MM.1S (cell line): ENCODE results near the gene ZNF763.
"Not testable (repeated sequence)": the region's sequence is repeated elsewhere in the genome, so short reads cannot be mapped to it uniquely, and the experiment has no call there.

Source experiments
- DNase-seq: peaks from one replicate; pipeline ENCODE4 v3.0.0-alpha.2; 2015
- H2AFZ ChIP-seq: fragments of 300-600 bp; sonication (generic); 2 replicates; pipeline ENCODE4 v1.6.0; 2016; ENCODE audit warnings: antibody characterized with exemption, low read length
- H3F3A ChIP-seq: fragments of 300-600 bp; sonication (generic); 2 replicates; pipeline ENCODE4 v1.6.1; 2016; ENCODE audit warnings: mild to moderate bottlenecking, antibody characterized with exemption, low read length, moderate library complexity, mixed read lengths; ENCODE audit not compliant: insufficient read depth
- H3K27ac ChIP-seq: fragments of 300-600 bp; sonication (generic); 2 replicates; pipeline ENCODE4 v1.5.1; 2016; ENCODE audit warnings: mild to moderate bottlenecking, low read length
- H3K27me3 ChIP-seq: fragments of 300-600 bp; sonication (generic); replicated peaks from 2 replicates; pipeline ENCODE4 v1.6.0; 2016; ENCODE audit warnings: low read length; ENCODE audit not compliant: insufficient read depth
- H3K36me3 ChIP-seq: fragments of 300-600 bp; sonication (generic); replicated peaks from 2 replicates; pipeline ENCODE4 v1.6.1; 2016; ENCODE audit warnings: mild to moderate bottlenecking, low read length, mixed read lengths; ENCODE audit not compliant: insufficient read depth
- H3K4me1 ChIP-seq: fragments of 300-600 bp; sonication (generic); 2 replicates; pipeline ENCODE4 v1.6.1; 2016; ENCODE audit warnings: low read length, mixed read lengths
- H3K4me2 ChIP-seq: fragments of 300-600 bp; sonication (generic); 2 replicates; pipeline ENCODE4 v1.6.0; 2016; ENCODE audit warnings: low read depth, low read length
- H3K4me3 ChIP-seq: fragments of 300-600 bp; sonication (generic); 2 replicates; pipeline ENCODE4 v1.5.1; 2016; ENCODE audit warnings: low read length, mixed read lengths
- H3K79me2 ChIP-seq: fragments of 300-600 bp; sonication (generic); 2 replicates; pipeline ENCODE4 v1.6.1; 2016; ENCODE audit warnings: mixed run types, low read length, mixed read lengths
- H3K9ac ChIP-seq: fragments of 300-600 bp; sonication (generic); 2 replicates; pipeline ENCODE4 v1.6.1; 2016; ENCODE audit warnings: low read length, mixed read lengths
- H3K9me2 ChIP-seq: fragments of 300-600 bp; sonication (generic); replicated peaks from 2 replicates; pipeline ENCODE4 v1.6.1; 2016; ENCODE audit warnings: mild to moderate bottlenecking, low read length, mixed read lengths; ENCODE audit not compliant: insufficient read depth
- H3K9me3 ChIP-seq: fragments of 300-600 bp; sonication (generic); replicated peaks from 2 replicates; pipeline ENCODE4 v1.6.1; 2016; ENCODE audit warnings: mild to moderate bottlenecking, low read length, mixed read lengths; ENCODE audit not compliant: insufficient read depth
- H4K20me1 ChIP-seq: fragments of 300-600 bp; sonication (generic); 2 replicates; pipeline ENCODE4 v1.6.1; 2016; ENCODE audit warnings: mild to moderate bottlenecking, low read length, moderate library complexity, mixed read lengths; ENCODE audit not compliant: insufficient read depth
- CTCF ChIP-seq: fragments of 300-600 bp; sonication (generic); IDR thresholded peaks from 2 replicates; pipeline ENCODE4 v1.5.1; 2016; ENCODE audit warnings: antibody characterized with exemption, low read length, mixed read lengths
- EZH2 ChIP-seq: fragments of 300-600 bp; sonication (generic); optimal IDR thresholded peaks from 2 replicates; pipeline ENCODE3; 2017; ENCODE audit warnings: low read depth, mild to moderate bottlenecking, antibody characterized with exemption, low read length, mixed read lengths
- EZH2phosphoT487 ChIP-seq: fragments of 300-600 bp; sonication (generic); IDR thresholded peaks from 2 replicates; pipeline ENCODE4 v1.6.1; 2018; ENCODE audit warnings: antibody characterized with exemption, low read length

ZNF763 gene

GRCh38 chr19:11948646-11949045 is 16.2 kb upstream of the ZNF763 start:
- no peak overlapping the region for H3K9ac ChIP-seq
- no peaks in the 10 kb centered on the region for H3K27me3 ChIP-seq
- H4K20me1 ChIP-seq = no peaks in the 10 kb centered on the region
- H3K9me2 ChIP-seq = no peaks in the 10 kb centered on the region
- no peaks in the 10 kb centered on the region for H3K4me1 ChIP-seq
- H2AFZ ChIP-seq = no peak overlapping the region
- DNase-seq = no peak
- H3K36me3 ChIP-seq = peaks cover 38% of the 10 kb centered on the region
- peaks cover 8% of the 10 kb centered on the region; the same call in 1 of the 2 replicates for H3K9me3 ChIP-seq
- H3K4me3 ChIP-seq = no peak overlapping the region
- H3K4me2 ChIP-seq = no peak overlapping the region
- no peak overlapping the region for H3K27ac ChIP-seq
- peaks cover 17% of the 10 kb centered on the region; the same call in 1 of the 2 replicates for H3K79me2 ChIP-seq
- 0 out of 2 replicates have a peak, but pooled peaks cover 4% of the 10 kb centered on the region for H3F3A ChIP-seq
- TF ChIP-seq CTCF (no peak), EZH2 (no peak), EZH2phosphoT487 (no peak)

- no peak overlapping the region for H2AFZ ChIP-seq
- H3K4me2 ChIP-seq = no peak overlapping the region
- no peak overlapping the region for H3K4me3 ChIP-seq
- TF ChIP-seq EZH2phosphoT487 (no peak), EZH2 (no peak), CTCF (no peak)
- no peaks in the 10 kb centered on the region for H3K27me3 ChIP-seq
- H3F3A ChIP-seq = 0 out of 2 replicates have a peak, but pooled peaks cover 4% of the 10 kb centered on the region
- no peak for DNase-seq
- H3K4me1 ChIP-seq = no peaks in the 10 kb centered on the region
- H3K9me3 ChIP-seq = peaks cover 7% of the 10 kb centered on the region; the same call in 1 of the 2 replicates
- no peak overlapping the region for H3K9ac ChIP-seq
- H3K9me2 ChIP-seq = no peaks in the 10 kb centered on the region
- H3K36me3 ChIP-seq = peaks cover 38% of the 10 kb centered on the region
- H3K27ac ChIP-seq = no peak overlapping the region
- H3K79me2 ChIP-seq = peaks cover 13% of the 10 kb centered on the region; the same call in 1 of the 2 replicates
- no peaks in the 10 kb centered on the region for H4K20me1 ChIP-seq
Measured at GRCh38 chr19:11949201-11949600, 15.6 kb upstream of the ZNF763 start.

- H3K4me1 ChIP-seq, H3K27ac ChIP-seq, H2AFZ ChIP-seq, H4K20me1 ChIP-seq, H3K9me3 ChIP-seq, H3K27me3 ChIP-seq, H3K9ac ChIP-seq, H3K9me2 ChIP-seq, H3K4me3 ChIP-seq, H3F3A ChIP-seq, DNase-seq, H3K4me2 ChIP-seq: not testable (repeated sequence)
- Histone ChIP-seq H3K79me2 (peaks cover 11% of the 10 kb centered on the region; the same call in 1 of the 2 replicates), H3K36me3 (peaks cover 38% of the 10 kb centered on the region)
Measured at GRCh38 chr19:11949614-11950080, 15.2 kb upstream of the ZNF763 start.

DNA sequence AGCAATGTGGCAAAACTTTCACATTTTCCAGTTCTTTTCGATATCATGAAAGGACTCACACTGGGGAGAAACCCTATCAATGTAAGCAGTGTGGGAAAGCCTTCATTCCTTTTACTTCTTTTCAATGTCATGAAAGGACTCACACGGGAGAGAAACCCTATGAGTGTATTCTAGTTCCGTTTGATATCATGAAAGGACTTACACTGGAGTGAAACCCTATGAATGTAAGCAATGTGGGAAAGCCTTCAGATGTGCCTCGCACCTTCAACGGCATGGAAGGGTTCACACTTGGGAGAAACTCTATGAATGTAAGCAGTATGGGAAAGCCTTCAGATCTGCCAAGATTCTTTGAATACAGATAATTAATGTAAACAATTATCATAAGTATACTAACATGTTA is 14.5 kb upstream of the ZNF763 start:
- DNase-seq = no peak
- H3K4me2 ChIP-seq = no peak overlapping the region
- H4K20me1 ChIP-seq = no peaks in the 10 kb centered on the region
- 0 out of 2 replicates have a peak, but pooled peaks cover 4% of the 10 kb centered on the region for H3F3A ChIP-seq
- H3K36me3 ChIP-seq = peaks cover 38% of the 10 kb centered on the region
- H3K4me3 ChIP-seq = no peak overlapping the region
- no peak overlapping the region for H2AFZ ChIP-seq
- TF ChIP-seq CTCF (no peak), EZH2 (no peak), EZH2phosphoT487 (no peak)
- no peak overlapping the region for H3K27ac ChIP-seq
- peaks cover 7% of the 10 kb centered on the region; the same call in 1 of the 2 replicates for H3K9me3 ChIP-seq
- H3K9me2 ChIP-seq = no peaks in the 10 kb centered on the region
- H3K27me3 ChIP-seq = no peaks in the 10 kb centered on the region
- 0 out of 2 replicates have a peak, but pooled peaks cover 5% of the 10 kb centered on the region for H3K79me2 ChIP-seq
- H3K4me1 ChIP-seq = no peaks in the 10 kb centered on the region
- no peak overlapping the region for H3K9ac ChIP-seq
